T-helper 17 cell (primary cell): ENCODE measurements around the gene ARHGAP4. TPM values are rescaled to one million over a fixed set of nuclear protein-coding genes. Genes with fewer than 3 reads are reported as not detected.

Experiments
- ATAC-seq: fragments of 150-1000 bp; cut with Tn5 transposase; 2 replicates; pipeline ENCODE4 v1.10.0; 2021; ENCODE audit warnings: mild to moderate bottlenecking, moderate library complexity
- DNase-seq, 3 donors: peaks; one replicate each; pipeline versions ENCODE4 v3.0.0 to v3.0.0-alpha.2; 2020 to 2021
- H3K9me3 ChIP-seq: one replicate; pipeline ENCODE4 v1.7.0; 2013; ENCODE audit warnings: low read length, mild to moderate bottlenecking; ENCODE audit not compliant: control insufficient read depth, poor library complexity, severe bottlenecking
- H3K27ac Mint-ChIP-seq: one replicate; pipeline ENCODE4 v1.8.0; 2022; ENCODE audit warnings: mild to moderate bottlenecking, moderate library complexity, mixed read lengths
- H3K27me3 Mint-ChIP-seq: one replicate; pipeline ENCODE4 v1.8.0; 2022; ENCODE audit warnings: mixed read lengths
- H3K36me3 Mint-ChIP-seq: one replicate; pipeline ENCODE4 v1.8.0; 2022; ENCODE audit warnings: low read depth, mixed read lengths
- H3K4me1 Mint-ChIP-seq: one replicate; pipeline ENCODE4 v1.8.0; 2022; ENCODE audit warnings: mild to moderate bottlenecking, mixed read lengths
- H3K4me3 Mint-ChIP-seq: one replicate; pipeline ENCODE4 v1.8.0; 2022; ENCODE audit warnings: mild to moderate bottlenecking, moderate library complexity, mixed read lengths
- total RNA-seq, 4 donors: library from RNA in 2 of 4; stranded (reverse) in 2 of 4; gene quantifications; one replicate each; pipeline ENCODE4 v1.2.3 and lab custom pipeline; 2022 to 2026

ARHGAP4 gene
- total RNA-seq, 2 donors from 2014 or later: 374 to 404 TPM

DNA sequence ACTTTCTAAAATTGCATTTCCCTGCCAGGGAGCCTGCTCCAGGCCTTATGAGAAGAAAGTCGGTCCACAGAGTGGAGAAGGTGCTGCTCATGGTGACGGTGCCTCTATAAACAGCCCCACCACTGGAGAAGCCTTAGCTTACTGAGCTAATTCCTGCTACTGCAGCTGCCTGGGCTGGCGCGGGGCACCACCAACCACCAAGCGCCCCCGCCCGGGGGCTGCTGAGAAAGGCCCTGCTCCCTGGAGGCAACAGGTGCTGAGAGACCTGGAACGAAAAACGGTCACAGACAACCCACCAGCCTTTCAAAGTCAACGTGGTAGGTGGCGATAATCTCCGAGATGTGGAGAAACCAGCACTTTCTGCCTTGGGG, 42.7 kb upstream of the ARHGAP4 start:
- H3K9me3 ChIP-seq: no peaks in the 10 kb centered on the region
- Mint-ChIP-seq H3K36me3 (peaks cover 2% of the 10 kb centered on the region), H3K27me3 (no peaks in the 10 kb centered on the region), H3K27ac (peak overlapping the region; percentile 94), H3K4me3 (peak overlapping the region; percentile 99), H3K4me1 (peaks cover 15% of the 10 kb centered on the region)
- DNase-seq (peak in 1 of 3 donors; percentile 32), ATAC-seq (no peak)

DNA sequence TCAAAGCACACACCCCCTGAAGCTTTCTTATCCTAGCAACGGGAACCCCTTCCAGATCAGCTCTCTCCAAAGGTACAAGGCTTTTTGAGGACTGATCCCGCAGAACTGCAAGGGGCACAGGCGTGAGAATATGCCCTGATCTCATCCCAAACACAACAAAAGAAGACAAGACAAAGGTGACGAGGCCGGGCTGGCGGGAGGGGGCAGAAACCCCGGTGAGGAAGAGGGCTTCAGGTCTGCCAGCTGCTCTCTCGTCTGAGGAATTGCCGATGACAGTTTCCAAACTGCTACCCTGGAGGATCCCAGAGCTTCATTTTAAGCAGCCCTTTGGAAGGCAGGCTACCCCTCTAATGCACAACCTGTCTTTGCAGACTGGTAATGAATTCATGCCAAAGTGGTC, 42.2 kb upstream of the ARHGAP4 start:
- no peak for ATAC-seq
- peak overlapping the region; percentile 99 for H3K4me3 Mint-ChIP-seq
- peaks cover 14% of the 10 kb centered on the region for H3K4me1 Mint-ChIP-seq
- no peak for DNase-seq
- peaks cover 2% of the 10 kb centered on the region for H3K36me3 Mint-ChIP-seq
- H3K9me3 ChIP-seq: no peaks in the 10 kb centered on the region
- H3K27ac Mint-ChIP-seq: peak overlapping the region; percentile 94
- no peaks in the 10 kb centered on the region for H3K27me3 Mint-ChIP-seq

DNA sequence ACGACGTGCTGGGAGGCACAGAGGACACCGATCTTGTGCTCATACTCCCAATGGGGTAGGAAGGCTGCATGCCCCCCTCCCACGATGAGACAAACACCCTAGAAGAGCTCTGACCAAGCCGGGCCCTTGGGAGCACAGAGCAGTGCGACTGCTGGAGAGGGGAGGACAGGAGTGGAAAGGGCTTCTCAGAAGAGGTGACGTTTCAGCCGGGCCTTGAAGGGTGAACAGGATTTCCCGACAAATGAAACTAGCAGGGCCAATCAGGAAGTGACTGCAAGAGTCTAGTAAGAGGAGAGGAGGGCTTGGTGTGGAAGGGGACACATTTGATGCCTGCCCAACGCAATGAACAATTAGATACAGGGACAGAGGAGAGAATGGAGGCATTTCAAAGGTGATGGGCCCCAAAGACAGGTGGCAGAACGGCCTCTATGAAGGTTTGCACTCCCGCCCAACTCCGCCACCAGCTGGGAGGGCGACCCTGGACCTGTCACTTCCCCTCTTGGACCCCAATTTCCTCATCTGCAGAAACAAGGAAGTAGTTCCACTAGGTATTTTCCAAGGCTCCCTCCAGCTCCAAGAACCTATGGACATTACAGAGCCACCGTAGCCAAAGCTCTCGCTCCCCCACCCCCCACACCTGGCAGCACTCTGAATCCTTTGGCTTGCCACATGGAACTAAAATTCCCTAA, 41.6 kb upstream of the ARHGAP4 start:
- DNase-seq: no peak
- peaks cover 11% of the 10 kb centered on the region for H3K4me1 Mint-ChIP-seq
- peak overlapping the region; percentile 99 for H3K4me3 Mint-ChIP-seq
- H3K9me3 ChIP-seq: no peaks in the 10 kb centered on the region
- peaks cover 2% of the 10 kb centered on the region for H3K36me3 Mint-ChIP-seq
- no peaks in the 10 kb centered on the region for H3K27me3 Mint-ChIP-seq
- H3K27ac Mint-ChIP-seq: peak overlapping the region; percentile 94
- no peak for ATAC-seq

DNA sequence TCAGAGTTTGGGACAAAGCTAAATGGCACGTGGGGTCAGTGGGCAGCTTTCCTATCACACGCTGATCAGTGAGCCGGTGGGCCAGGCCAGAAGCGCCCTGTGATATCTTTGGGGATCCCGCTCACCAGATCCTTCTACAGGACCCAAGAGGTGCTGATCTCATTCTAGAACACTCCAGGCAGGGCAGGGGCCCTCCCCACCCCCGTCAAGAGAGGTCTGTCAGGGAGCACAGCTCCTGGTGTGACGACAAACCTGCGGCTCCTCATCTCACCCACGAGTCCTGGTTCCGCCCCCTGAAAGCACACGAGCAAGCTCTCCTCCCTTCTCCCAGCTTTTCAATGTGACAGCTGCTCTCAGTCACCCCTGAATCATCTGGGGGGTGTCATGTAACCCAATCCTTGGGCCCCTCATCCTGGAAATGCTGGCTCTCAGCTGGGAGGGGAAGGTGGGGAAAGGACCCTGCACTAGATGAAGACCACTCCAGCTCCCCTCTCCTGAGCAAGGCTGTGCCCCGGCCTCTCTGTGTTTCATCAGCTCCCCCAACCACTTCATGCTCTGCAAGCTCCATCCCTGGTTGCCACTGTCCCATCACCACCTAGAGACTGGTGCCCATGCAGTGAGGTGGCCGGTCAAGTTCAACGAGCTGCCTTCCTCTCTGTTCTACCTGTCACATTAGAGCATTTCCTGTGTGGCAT, 40.9 kb upstream of the ARHGAP4 start:
- H3K9me3 ChIP-seq: no peaks in the 10 kb centered on the region
- ATAC-seq: no peak
- DNase-seq: no peak
- Mint-ChIP-seq H3K4me1 (peaks cover 11% of the 10 kb centered on the region), H3K36me3 (peaks cover 2% of the 10 kb centered on the region), H3K4me3 (peak overlapping the region; percentile 99), H3K27me3 (no peaks in the 10 kb centered on the region), H3K27ac (peak overlapping the region; percentile 94)

DNA sequence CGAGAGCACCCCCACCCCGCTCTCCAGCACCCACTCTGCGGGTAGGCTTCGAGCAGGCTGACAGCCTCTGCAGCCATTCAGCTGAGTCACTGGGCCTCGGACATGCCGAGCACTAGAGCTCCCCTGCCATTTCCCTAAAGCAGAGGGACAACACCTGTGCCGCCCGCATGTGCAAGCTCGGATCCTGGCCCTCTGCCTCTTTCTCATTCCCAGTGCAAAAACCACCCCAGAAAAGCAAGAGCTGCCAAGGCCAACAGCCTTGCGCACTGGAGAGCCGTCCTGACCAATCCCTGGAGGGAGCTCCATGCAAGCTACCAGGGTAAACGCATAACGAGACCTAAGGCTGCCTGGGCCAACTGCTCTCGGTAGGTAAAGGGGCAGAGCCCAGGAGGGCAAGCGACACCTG, 40.2 kb upstream of the ARHGAP4 start:
- no peak for DNase-seq
- H3K9me3 ChIP-seq: no peaks in the 10 kb centered on the region
- Mint-ChIP-seq H3K36me3 (no peaks in the 10 kb centered on the region), H3K4me3 (peak overlapping the region; percentile 99), H3K4me1 (peaks cover 11% of the 10 kb centered on the region), H3K27ac (peak overlapping the region; percentile 94), H3K27me3 (no peaks in the 10 kb centered on the region)
- no peak for ATAC-seq

DNA sequence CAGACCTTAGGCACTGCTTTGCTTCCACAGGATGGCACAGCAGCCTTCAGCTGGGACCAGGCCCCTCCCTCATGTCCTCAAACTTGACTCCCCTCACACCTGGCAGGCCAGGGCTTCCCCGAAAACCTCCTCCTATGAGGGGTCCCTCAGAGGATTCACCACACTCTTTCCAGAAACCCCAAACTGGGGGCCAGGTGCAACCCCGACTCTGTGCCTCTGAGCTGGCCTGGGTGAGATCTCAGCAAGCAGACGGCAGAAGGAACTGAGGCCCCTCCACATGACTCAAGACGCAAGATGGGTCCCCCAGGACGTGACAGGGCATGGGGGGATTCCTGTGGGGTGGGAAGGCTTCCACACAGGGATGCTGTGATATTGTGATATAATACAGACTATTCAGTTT, 39.3 kb upstream of the ARHGAP4 start:
- Mint-ChIP-seq H3K4me1 (peaks cover 11% of the 10 kb centered on the region), H3K27me3 (no peaks in the 10 kb centered on the region), H3K4me3 (peak overlapping the region; percentile 99), H3K36me3 (no peaks in the 10 kb centered on the region), H3K27ac (peak overlapping the region; percentile 94)
- DNase-seq (no peak), ATAC-seq (no peak)
- H3K9me3 ChIP-seq: no peaks in the 10 kb centered on the region

DNA sequence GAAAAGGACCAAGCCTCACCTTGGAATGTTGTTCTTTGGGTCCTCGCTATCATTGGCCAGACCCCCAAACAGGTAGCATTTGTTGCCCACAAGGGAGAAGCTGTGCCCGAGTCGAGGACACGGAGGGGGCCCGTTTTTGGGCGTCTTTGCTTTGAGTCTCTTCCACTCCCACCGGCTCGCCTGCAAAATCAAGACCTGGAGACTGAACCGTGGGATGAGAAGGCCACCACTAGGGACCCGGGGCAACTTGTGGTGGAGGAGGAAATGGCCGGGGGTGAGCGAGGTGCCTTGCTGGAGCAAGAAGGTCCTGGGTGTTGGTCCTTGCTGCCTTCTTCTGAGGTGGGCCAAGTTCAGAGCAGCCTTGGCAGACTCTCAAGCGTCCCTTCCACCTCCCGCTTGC, 38.0 kb upstream of the ARHGAP4 start:
- H3K4me3 Mint-ChIP-seq: no peak overlapping the region
- peaks cover 11% of the 10 kb centered on the region for H3K4me1 Mint-ChIP-seq
- no peaks in the 10 kb centered on the region for H3K9me3 ChIP-seq
- H3K36me3 Mint-ChIP-seq: no peaks in the 10 kb centered on the region
- ATAC-seq: no peak
- DNase-seq: no peak
- H3K27me3 Mint-ChIP-seq: no peaks in the 10 kb centered on the region
- H3K27ac Mint-ChIP-seq: no peak overlapping the region

DNA sequence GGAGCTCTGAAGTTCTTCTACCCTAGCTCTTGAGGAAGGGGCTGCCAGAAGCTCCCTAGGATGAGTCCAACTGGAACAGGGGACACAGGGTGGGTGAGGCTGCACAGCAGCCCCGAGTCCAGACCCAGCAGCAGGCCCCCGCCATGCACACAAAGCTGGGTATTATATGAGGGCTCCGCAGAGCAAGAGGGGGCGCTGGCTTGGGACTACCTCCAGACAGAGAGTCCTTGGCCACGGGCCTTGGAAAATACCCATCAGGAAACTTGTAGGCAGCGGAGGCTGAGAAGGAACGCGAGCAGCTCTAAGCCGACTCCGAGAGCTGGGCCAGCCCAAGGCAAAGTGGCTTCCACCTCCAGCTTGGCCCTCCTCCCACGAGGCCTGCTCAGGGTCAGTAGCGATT, 37.5 kb upstream of the ARHGAP4 start:
- Mint-ChIP-seq H3K27ac (no peak overlapping the region), H3K4me1 (peaks cover 11% of the 10 kb centered on the region), H3K4me3 (no peak overlapping the region), H3K36me3 (no peaks in the 10 kb centered on the region), H3K27me3 (no peaks in the 10 kb centered on the region)
- ATAC-seq: no peak
- H3K9me3 ChIP-seq: no peaks in the 10 kb centered on the region
- DNase-seq: no peak

DNA sequence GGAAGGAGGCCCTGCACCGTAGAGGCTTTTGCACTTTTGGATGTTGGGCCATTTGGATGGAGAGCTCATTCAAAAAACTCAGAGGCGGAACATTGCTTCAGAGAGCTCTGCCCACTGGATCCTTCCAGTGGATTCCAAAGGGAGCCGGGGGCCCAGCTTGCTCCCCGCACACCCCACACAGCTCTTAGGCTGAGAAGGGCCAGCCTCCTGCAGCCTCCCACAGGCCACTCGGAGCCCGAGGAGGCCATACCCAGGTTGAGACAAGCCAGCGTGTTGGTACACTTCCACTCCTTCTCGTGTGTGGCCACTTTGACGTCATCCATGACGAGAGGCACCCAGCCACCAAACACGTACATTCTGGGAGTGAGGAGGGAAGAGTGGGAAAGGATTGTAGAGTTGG, 35.2 kb upstream of the ARHGAP4 start:
- Mint-ChIP-seq H3K36me3 (no peaks in the 10 kb centered on the region), H3K4me1 (no peaks in the 10 kb centered on the region), H3K4me3 (no peak overlapping the region), H3K27ac (peak overlapping the region; percentile 67), H3K27me3 (no peaks in the 10 kb centered on the region)
- H3K9me3 ChIP-seq: no peaks in the 10 kb centered on the region
- ATAC-seq (no peak), DNase-seq (no peak)

DNA sequence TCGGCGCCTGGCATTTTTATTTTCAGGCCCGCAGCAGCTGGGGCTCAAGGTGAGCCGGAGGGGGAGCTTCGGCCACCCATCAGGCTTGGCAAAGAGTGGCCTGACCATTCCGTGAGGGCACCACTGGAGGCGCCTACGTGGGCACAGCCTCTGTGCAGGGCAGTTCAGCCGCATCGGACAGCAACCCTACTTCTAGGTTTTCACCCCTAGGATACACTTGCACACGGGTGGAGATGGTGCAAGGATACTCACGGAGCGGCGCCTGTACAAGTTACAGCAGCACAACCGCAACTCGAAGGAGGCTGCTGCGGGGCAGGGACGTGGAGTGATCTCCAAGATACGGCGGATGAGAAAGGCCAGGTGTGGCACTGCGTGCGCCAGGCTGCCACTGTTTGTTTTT, 34.7 kb upstream of the ARHGAP4 start:
- Mint-ChIP-seq H3K27me3 (no peaks in the 10 kb centered on the region), H3K36me3 (no peaks in the 10 kb centered on the region), H3K4me1 (no peaks in the 10 kb centered on the region), H3K4me3 (no peak overlapping the region), H3K27ac (peak overlapping the region; percentile 67)
- DNase-seq (no peak), ATAC-seq (no peak)
- no peaks in the 10 kb centered on the region for H3K9me3 ChIP-seq

DNA sequence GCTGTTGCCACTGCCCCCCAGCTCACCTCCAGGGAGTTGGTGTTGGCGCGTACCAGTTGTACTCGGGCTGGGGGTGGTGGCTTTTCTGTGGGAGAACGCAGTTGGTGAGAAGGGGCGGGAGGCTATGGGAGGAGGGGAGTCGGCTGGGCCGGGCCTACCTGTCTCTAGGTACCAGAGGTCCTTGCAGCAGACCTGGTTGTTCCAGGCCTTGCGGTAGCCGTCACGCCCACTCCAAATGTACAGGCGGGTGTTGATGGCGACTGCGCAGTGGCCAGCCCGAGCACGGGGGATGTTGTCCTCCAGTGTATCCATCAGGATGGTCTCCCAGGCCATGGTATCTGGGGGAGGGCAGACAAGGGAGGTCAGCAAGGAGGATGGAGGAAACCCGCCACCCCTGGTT, 34.0 kb upstream of the ARHGAP4 start:
- Mint-ChIP-seq H3K36me3 (no peaks in the 10 kb centered on the region), H3K4me1 (no peaks in the 10 kb centered on the region), H3K27me3 (no peaks in the 10 kb centered on the region), H3K4me3 (no peak overlapping the region), H3K27ac (no peak overlapping the region)
- H3K9me3 ChIP-seq: no peaks in the 10 kb centered on the region
- ATAC-seq (no peak), DNase-seq (no peak)

DNA sequence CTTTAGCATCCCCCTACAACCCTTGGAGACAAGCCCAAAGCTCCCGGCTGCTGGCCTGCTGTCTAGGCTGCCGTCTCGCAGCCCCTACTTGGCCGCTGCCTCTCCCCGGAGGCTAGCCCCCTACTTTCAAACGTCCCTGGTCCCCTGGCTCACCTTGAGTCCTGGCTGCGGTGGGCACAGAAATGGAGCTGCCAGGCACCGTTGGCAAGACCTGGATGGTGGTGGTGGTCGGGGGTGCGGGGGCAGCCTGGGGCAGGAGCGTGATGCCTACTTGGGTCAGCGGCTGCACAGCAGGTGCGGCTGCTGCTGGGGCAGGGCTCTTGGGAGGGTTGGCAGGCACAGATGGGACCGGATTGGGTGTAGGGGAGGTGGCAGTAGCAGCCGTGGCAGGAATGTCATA, 33.6 kb upstream of the ARHGAP4 start:
- Mint-ChIP-seq H3K27ac (no peak overlapping the region), H3K27me3 (no peaks in the 10 kb centered on the region), H3K4me3 (no peak overlapping the region), H3K36me3 (no peaks in the 10 kb centered on the region), H3K4me1 (no peaks in the 10 kb centered on the region)
- no peak for ATAC-seq
- no peak for DNase-seq
- H3K9me3 ChIP-seq: no peaks in the 10 kb centered on the region

DNA sequence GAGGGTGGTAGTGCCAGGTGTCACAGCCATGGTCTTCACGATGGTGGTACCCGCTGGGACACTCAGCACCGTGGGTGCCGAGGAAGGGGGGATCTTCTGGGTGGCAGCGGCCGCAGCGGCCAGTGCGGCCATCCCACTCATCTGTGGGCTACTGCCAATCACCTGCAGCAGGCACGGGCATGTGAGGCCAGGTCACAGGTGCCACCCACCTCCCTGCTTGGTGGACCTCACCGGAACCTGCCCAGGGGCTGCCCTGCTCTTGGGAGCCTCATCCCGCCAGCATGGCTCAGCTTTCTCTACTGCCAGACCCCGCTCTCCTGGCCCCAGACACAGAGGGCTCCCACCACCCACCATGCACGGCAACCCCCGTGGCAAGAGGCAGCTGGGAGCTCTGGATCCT, 32.5 kb upstream of the ARHGAP4 start:
- H3K4me3 Mint-ChIP-seq: no peak overlapping the region
- H3K9me3 ChIP-seq: no peaks in the 10 kb centered on the region
- no peaks in the 10 kb centered on the region for H3K27me3 Mint-ChIP-seq
- no peak overlapping the region for H3K27ac Mint-ChIP-seq
- H3K4me1 Mint-ChIP-seq: no peaks in the 10 kb centered on the region
- ATAC-seq (no peak), DNase-seq (no peak)
- no peaks in the 10 kb centered on the region for H3K36me3 Mint-ChIP-seq

DNA sequence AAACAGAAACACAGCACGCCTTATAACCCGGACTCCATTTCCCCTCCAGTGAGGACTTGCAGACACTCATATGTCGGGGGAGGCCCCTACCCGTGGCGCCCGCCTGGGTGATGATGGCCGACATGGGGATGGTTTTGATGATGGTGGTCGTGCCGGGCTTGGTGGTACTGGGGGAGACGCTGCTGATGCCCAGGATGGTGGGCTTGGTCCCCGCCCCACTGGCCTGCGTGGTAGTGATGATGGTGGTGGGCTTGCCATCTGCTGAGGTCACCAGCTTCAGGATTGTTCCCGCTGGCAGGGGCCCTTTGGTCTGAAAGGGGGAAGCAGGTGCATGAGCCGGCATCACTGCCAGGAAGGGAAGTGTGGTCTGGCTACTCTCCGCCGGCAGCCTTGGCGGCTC, 31.2 kb upstream of the ARHGAP4 start:
- Mint-ChIP-seq H3K4me3 (no peak overlapping the region), H3K36me3 (no peaks in the 10 kb centered on the region), H3K27ac (no peak overlapping the region), H3K27me3 (no peaks in the 10 kb centered on the region), H3K4me1 (peaks cover 4% of the 10 kb centered on the region)
- no peaks in the 10 kb centered on the region for H3K9me3 ChIP-seq
- DNase-seq (no peak), ATAC-seq (no peak)
